Activated CD4-positive, CD25-positive, alpha-beta regulatory T cell (primary cell): Measurements from ENCODE around the gene HDAC4.

ENCODE experiments used
- DNase-seq, 4 experiments: peaks; one replicate each; lab custom pipeline; 2025; lab: John Stamatoyannopoulos, UW

The HDAC4 gene

GRCh38 chr2:239222312-239222660 lies 178.5 kb downstream of the HDAC4 start:
- DNase-seq, result no peak

GRCh38 chr2:239220981-239221396 lies 179.8 kb downstream of the HDAC4 start:
- DNase-seq, result no peak

- no peak for DNase-seq
Measured at GRCh38 chr2:239220341-239220740, 180.5 kb downstream of the HDAC4 start.

GRCh38 chr2:239216614-239217273 lies 184.1 kb downstream of the HDAC4 start:
- no peak for DNase-seq

GRCh38 chr2:239215988-239216613 lies 184.7 kb downstream of the HDAC4 start:
- no peak for DNase-seq

GRCh38 chr2:239215136-239215925 lies 185.5 kb downstream of the HDAC4 start:
- DNase-seq, result no peak

- DNase-seq, result no peak
Measured at GRCh38 chr2:239214725-239215124, 186.1 kb downstream of the HDAC4 start.

GRCh38 chr2:239213643-239214101 lies 187.1 kb downstream of the HDAC4 start:
- no peak for DNase-seq

- no peak for DNase-seq
Measured at GRCh38 chr2:239212929-239213642, 187.7 kb downstream of the HDAC4 start.

GRCh38 chr2:239212121-239212928 lies 188.5 kb downstream of the HDAC4 start:
- DNase-seq, result no peak

- no peak for DNase-seq
Measured at GRCh38 chr2:239211396-239212094, 189.3 kb downstream of the HDAC4 start.

- DNase-seq, result no peak
Measured at GRCh38 chr2:239209783-239210182, 191.0 kb downstream of the HDAC4 start.

GRCh38 chr2:239208465-239209180 lies 192.2 kb downstream of the HDAC4 start:
- no peak for DNase-seq

- DNase-seq, result no peak
Measured at GRCh38 chr2:239206851-239207250, 194.0 kb downstream of the HDAC4 start.

- DNase-seq, result no peak
Measured at GRCh38 chr2:239206042-239206441, 194.8 kb downstream of the HDAC4 start.

- DNase-seq, result no peak
Measured at GRCh38 chr2:239204876-239205468, 195.8 kb downstream of the HDAC4 start.

- DNase-seq, result no peak
Measured at GRCh38 chr2:239204136-239204875, 196.5 kb downstream of the HDAC4 start.

GRCh38 chr2:239203443-239204135 lies 197.2 kb downstream of the HDAC4 start:
- no peak for DNase-seq
